HFFc6 (cell line): Measurements from ENCODE around the gene TMC7. TPM values are rescaled to one million over a fixed set of nuclear protein-coding genes. Genes with fewer than 3 reads are reported as not detected.

ENCODE experiments used
- DNase-seq: peaks from one replicate; pipeline ENCODE4 v3.0.0-alpha.2; 2018
- H3K27ac Mint-ChIP-seq: 2 replicates; pipeline ENCODE4 v1.8.0; 2020; ENCODE audit warnings: mild to moderate bottlenecking, mixed read lengths
- H3K27me3 Mint-ChIP-seq: 2 replicates; pipeline ENCODE4 v1.8.0; 2021; ENCODE audit warnings: mild to moderate bottlenecking, moderate library complexity, mixed read lengths; ENCODE audit not compliant: insufficient read depth
- H3K36me3 Mint-ChIP-seq: 2 replicates; pipeline ENCODE4 v1.8.0; 2021; ENCODE audit warnings: low read depth, mixed read lengths
- H3K4me1 Mint-ChIP-seq: 2 replicates; pipeline ENCODE4 v1.8.0; 2020; ENCODE audit warnings: low read depth, mixed read lengths
- H3K4me3 Mint-ChIP-seq: 2 replicates; pipeline ENCODE4 v1.8.0; 2020; ENCODE audit warnings: mild to moderate bottlenecking, moderate library complexity, mixed read lengths
- H3K9me3 Mint-ChIP-seq: 2 replicates; pipeline ENCODE4 v1.8.0; 2020; ENCODE audit warnings: mild to moderate bottlenecking, mixed read lengths
- total RNA-seq, 6 experiments: library from RNA; stranded (reverse); fragmentation: NEBNext Ultra II Directional; extraction: Animal tissue kit (Norgen Biotek cat#: 25700); gene quantifications; 2 replicates in 1 of 6; 3 replicates in 5 of 6; pipeline ENCODE4 v1.2.3, GENCODE V29; 2021
- TF ChIP-seq, protein P1 (sequence below): fragments of 200-600 bp; sonication (generic); IDR thresholded peaks from 2 replicates; pipeline ENCODE4 v1.5.0; 2021; ENCODE audit warnings: antibody characterized with exemption, mild to moderate bottlenecking

Gene TMC7
- total RNA-seq, 6 experiments from 2014 or later = 0.35 to 1.1 (median 0.58) TPM

DNA sequence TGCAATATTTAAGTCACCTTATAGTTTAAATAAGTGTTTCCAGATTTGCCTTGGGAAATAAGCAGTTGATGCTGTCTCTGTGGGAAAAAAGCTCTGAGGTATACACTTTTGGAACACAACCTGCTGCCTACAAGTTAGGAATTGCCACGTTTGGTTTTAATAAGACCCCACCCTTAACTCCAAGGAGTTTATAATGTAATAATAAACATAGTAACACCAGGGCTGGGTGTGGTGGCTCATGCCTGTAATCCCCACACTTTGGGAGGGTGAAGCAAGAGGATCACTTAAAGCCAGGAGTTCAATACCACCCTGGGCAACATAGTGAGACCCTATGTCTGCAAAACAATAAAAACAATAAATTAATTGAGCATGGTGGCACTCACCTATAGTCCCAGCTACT is 41.7 kb upstream of the TMC7 start:
- Mint-ChIP-seq H3K4me3 (no peak overlapping the region), H3K36me3 (no peaks in the 10 kb centered on the region), H3K9me3 (no peaks in the 10 kb centered on the region), H3K4me1 (no peaks in the 10 kb centered on the region), H3K27ac (no peak overlapping the region), H3K27me3 (peaks cover 15% of the 10 kb centered on the region)
- TF ChIP-seq, protein P1, sequence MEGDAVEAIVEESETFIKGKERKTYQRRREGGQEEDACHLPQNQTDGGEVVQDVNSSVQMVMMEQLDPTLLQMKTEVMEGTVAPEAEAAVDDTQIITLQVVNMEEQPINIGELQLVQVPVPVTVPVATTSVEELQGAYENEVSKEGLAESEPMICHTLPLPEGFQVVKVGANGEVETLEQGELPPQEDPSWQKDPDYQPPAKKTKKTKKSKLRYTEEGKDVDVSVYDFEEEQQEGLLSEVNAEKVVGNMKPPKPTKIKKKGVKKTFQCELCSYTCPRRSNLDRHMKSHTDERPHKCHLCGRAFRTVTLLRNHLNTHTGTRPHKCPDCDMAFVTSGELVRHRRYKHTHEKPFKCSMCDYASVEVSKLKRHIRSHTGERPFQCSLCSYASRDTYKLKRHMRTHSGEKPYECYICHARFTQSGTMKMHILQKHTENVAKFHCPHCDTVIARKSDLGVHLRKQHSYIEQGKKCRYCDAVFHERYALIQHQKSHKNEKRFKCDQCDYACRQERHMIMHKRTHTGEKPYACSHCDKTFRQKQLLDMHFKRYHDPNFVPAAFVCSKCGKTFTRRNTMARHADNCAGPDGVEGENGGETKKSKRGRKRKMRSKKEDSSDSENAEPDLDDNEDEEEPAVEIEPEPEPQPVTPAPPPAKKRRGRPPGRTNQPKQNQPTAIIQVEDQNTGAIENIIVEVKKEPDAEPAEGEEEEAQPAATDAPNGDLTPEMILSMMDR = no peak
- DNase-seq = no peak

DNA sequence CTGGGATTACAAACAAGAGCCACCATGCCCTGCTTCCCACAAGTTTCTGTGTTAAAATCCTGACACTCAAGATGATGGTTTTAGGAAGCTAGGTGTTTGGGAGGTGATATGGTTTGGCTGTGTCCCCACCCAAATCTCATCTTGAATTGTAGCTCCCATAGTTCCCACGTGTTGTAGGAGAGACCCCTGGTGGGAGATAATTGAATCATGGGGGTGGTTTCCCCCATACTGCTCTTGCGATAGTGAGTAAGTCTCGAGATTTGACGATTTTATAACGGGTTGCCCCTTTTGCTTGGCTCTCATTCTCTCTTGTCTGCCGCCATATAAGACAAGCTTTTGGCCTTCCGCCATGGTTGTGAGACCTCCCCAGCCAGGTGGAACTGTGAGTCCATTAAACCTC is 40.3 kb upstream of the TMC7 start:
- no peak overlapping the region for H3K27ac Mint-ChIP-seq
- peaks cover 11% of the 10 kb centered on the region for H3K27me3 Mint-ChIP-seq
- H3K4me1 Mint-ChIP-seq = no peaks in the 10 kb centered on the region
- H3K9me3 Mint-ChIP-seq = no peaks in the 10 kb centered on the region
- no peaks in the 10 kb centered on the region for H3K36me3 Mint-ChIP-seq
- no peak for DNase-seq
- TF ChIP-seq, protein P1 = no peak
- H3K4me3 Mint-ChIP-seq = no peak overlapping the region

DNA sequence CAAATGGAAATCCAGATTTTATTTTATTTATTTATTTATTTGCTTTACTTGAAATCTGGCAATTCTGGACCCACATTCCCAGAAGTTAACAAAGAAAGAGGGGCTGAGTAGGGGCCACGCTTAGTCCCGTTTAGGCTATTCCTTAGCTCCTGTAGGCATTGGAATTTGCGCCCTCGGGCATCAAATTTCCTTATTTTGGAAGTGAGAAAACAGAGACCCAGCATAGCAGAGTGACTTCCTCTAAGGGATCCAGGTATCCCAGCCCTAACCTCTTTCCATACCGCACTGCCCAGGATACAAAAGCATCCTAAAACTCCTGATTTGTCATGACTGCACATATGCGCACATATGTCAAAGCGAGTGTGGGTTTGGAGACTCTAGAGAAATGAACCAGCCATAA is 38.5 kb upstream of the TMC7 start:
- Mint-ChIP-seq H3K4me1 (no peaks in the 10 kb centered on the region), H3K4me3 (peak overlapping the region; percentile 78; the same call in 1 of the 2 replicates), H3K9me3 (no peaks in the 10 kb centered on the region), H3K36me3 (no peaks in the 10 kb centered on the region), H3K27me3 (peaks cover 11% of the 10 kb centered on the region), H3K27ac (no peak overlapping the region)
- no peak for DNase-seq
- TF ChIP-seq, protein P1 = no peak

DNA sequence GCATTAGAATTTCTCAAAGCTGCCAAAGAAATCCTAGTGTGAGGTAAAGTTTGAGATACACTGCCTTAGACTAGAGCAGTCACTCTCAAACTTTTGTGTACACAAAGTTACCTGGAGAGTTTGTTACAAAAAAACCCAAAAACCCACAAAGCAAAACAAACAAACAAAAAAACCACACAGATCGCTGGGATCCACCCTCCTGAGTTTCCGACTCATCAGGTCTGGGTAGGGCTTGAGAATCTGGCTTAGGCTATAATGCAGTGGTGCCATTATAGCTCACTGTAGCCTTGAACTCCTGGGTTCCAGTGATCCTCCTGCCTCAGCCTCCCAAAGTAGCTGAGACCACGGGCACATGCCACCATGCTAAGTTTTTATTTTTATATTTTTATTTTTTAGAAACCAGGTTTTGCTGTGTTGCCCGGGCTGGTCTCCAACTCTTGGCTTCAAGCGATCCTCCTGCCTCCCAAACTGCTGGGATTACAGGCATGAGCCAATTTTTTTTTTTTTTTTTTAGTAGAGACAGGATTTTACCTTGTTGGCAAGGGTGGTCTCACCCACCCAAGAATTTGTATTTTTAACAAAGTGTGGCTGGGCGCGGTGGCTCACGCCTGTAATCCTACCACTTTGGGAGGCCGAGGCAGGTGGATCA is 35.2 kb upstream of the TMC7 start:
- no peak overlapping the region for H3K27ac Mint-ChIP-seq
- DNase-seq = no peak
- no peaks in the 10 kb centered on the region for H3K36me3 Mint-ChIP-seq
- H3K4me1 Mint-ChIP-seq = no peaks in the 10 kb centered on the region
- no peak overlapping the region for H3K4me3 Mint-ChIP-seq
- TF ChIP-seq, protein P1 = no peak
- H3K9me3 Mint-ChIP-seq = no peaks in the 10 kb centered on the region
- H3K27me3 Mint-ChIP-seq = peaks cover 12% of the 10 kb centered on the region

DNA sequence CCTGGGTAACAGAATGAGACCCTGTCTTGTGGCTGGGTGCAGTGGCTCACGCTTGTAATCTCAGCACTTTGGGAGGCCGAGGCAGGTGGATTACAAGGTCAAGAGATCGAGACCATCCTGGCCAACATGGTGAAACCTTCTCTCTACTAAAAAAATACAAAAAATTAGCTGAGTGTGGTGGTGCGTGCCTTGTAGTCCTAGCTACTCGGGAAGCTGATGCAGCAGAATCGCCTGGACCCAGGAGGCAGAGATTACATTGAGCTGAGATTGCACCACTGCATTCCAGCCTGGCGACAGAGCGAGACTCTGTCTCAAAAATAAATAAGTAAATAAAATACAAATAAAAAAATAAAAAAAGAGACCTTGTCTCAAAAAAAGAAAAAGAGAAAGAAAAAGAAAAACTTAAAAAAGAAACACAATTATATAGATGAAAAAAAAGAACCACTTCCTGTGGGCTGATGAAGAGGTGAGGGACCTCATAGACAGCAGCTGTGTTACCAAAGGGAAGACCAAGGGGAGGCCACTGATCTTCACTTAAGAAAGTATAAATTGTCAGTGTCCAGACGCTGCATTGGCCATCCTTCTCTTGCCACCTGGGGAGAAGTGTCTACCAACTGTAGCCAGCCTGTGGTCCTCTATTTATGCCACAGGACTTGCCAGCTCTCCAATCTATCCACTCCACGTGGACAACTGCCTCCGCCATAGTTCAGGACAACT is 33.1 kb upstream of the TMC7 start:
- H3K27ac Mint-ChIP-seq = no peak overlapping the region
- H3K27me3 Mint-ChIP-seq = peaks cover 21% of the 10 kb centered on the region
- no peak for DNase-seq
- TF ChIP-seq, protein P1 = no peak
- H3K4me3 Mint-ChIP-seq = no peak overlapping the region
- no peaks in the 10 kb centered on the region for H3K9me3 Mint-ChIP-seq
- H3K4me1 Mint-ChIP-seq = no peaks in the 10 kb centered on the region
- no peaks in the 10 kb centered on the region for H3K36me3 Mint-ChIP-seq
